ENCODE data around the gene KIF14. TPM values are rescaled to one million over a fixed set of nuclear protein-coding genes. Genes with fewer than 3 reads are reported as not detected.
"Not testable (repeated sequence)": the region's sequence is repeated elsewhere in the genome, so short reads cannot be mapped to it uniquely, and the experiment has no call there.

Gene KIF14
- total RNA-seq, 1 donor from 2014 or later: 5.1 TPM

DNA sequence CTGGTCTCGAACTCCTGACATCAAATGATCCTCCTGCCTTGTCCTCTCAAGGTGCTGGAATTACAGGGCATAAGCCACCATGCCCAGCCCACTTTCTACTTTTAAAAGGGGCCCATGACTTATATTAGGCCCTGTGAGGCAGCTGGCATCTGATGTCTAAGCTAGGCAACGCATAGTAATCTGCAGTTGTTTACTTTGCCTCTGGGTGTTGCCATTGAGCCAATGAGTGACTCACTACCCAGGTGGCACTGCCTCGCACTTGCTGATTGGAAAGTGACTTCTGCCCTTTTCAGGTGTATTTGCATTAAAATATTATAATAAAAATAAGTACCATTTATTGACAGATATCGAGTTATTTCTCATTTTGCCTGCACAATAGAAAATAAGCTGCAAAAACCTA lies 84.9 kb downstream of the KIF14 start:
- DNase-seq: no peak

- DNase-seq: no peak
Measured at GRCh38 chr1:200530623-200531261, 89.8 kb downstream of the KIF14 start.

DNA sequence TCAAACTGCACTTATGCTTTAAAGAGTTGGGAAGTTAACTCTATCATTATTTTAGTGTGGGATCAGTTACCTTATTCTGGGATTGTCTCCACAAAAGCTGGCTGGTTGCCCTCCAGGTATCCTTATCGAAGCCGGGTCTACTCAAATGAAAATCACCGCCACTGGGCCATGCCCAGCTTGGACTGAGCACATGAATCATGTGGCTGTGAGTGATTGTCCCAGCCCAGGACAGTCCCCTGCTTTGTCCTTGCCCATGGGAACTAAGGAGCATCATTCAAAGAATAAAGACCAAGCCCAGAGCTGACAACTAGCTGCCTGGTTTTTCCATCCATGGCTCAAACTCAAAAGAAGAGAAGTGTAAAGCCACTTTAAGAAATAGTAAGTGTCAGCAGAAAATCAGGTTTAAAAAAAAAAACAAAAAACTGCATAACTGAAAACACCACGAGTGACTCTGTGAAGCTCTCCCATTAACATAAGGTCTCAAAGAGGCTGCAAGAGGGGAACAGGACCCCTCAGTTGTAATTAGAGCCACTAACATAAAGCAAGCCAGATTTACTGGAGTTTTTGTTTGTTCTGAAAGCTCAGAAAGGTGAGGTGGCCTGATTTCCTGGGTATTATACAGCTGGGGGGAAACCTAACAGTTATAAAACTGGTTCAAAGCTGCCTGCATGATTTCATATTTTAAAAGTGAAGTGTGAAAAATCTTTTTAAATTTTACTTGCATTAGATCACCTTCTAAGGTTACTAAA lies 91.5 kb downstream of the KIF14 start:
- no peak for DNase-seq

DNA sequence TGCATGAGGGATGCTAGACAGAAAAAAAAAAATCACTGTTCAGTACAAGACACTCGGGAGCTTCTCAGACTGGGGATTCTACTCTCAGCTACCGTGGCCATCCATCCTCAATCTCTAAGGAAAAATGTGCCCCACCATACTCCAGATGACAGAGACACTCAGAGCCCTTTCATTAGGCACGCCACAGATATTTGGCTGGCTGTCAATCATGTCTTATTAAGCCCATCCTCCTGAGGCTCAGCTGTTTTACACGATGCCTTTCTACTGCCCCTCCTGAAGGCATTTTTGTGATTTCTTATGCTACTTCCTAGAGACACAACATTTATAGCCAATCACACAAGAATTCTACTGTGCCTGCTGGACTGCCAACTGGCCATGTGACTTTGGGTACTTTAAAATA lies 92.9 kb downstream of the KIF14 start:
- DNase-seq: no peak

DNA sequence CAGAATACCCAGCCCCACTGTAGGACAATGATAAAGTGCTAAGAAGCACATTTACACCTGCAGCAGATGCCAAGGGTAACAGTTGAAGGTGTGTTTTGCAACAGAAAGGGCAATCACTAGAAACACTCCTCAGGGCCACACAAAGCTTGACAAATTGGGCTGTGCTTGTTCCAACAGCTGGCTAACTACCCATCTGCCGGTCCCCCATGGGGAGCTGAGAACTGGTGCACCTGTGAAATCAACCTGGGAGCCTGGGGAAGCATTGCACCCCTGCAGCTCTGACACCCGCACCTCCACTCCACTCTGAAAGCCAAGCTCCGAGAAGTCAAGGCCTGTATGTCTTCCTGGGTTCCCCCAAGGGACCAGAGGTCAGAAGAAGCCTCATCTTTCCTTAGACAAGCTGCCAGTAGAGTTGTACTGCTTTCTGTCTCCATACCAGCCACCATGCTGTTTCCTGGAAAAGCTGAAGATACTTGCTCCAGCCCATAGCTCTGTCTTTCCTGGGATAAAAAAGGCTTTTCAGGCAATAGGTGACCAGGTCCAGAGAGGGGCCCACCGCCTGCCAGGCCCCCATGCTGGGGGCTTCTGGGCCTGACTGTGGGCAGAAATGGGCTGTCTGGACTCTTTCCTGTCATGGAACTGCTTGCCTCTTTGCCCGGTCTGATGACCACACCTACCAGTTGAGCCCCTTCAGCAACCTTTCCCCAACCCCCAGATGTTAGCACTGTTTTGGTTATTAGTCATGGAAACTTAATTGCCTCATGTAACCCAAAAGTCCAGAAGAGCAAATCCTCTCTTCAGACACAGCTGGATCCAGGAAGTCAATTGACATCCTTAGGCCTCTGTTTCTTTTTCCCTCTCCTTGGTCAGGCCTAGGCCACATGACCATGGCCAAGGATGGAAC lies 93.6 kb downstream of the KIF14 start:
- DNase-seq: no peak

GRCh38 chr1:200525090-200525987 lies 95.2 kb downstream of the KIF14 start:
- DNase-seq: peak; percentile 73

DNA sequence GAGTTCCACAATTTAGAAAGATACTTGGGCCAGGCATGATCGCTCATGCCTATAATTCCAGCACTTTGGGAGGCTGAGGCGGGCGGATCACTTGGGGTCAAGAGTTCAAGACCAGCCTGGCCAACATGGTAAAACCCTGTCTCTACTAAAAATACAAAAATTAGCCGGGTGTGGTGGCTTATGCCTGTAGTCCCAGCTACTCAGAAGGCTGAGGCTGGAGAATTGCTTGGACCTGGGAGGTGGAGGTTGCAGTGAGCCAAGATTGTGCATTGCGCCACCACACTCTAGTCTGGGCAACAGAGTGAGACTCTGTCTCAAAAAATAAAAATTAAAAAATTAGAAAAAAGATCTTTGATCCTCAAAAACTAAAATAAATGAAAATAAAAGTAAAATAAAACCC lies 96.0 kb downstream of the KIF14 start:
- DNase-seq: not testable (repeated sequence)

DNA sequence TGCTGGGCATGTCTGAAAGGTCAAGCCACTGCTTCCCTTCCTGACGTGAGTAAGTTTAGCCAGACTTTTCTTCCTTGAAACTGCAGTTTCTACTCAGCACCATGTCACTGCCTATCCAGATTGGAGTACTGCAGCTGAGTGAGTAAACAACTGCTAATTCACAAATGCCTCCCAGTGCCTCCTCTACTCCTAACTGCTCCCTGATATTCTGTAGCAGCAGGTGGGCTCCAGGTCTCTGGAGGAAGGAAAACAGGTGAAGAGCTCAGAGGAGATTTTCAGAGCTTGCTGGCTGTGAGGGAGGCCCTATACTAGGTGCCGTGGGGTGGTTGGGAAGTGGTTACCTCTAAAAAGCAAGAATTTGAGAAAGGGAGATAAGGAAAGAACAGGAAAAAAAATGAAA lies 96.5 kb downstream of the KIF14 start:
- no peak for DNase-seq

GRCh38 chr1:200520735-200521134 lies 99.8 kb downstream of the KIF14 start:
- no peak for DNase-seq

- no peak for DNase-seq
Measured at GRCh38 chr1:200518524-200518923, 102.0 kb downstream of the KIF14 start.

DNA sequence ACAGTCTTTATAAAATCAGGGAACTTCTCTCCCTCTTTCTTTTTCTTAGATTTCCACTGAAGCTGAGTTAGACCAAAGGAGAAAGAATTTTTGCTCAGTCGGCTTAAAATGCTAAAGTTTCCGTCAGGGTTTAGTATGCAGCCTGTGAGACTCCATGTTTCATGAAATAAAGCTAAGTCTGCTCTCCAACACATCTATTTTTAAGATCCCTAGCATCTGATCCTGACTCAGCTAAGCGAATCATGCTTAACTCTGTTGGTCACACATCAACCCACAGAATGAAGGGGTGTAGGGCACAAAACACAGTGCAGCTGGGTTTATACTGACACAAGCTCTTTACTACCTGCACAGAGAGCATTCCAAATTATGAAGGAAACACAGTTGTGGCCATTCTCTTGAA lies 108.4 kb downstream of the KIF14 start:
- DNase-seq: no peak

DNA sequence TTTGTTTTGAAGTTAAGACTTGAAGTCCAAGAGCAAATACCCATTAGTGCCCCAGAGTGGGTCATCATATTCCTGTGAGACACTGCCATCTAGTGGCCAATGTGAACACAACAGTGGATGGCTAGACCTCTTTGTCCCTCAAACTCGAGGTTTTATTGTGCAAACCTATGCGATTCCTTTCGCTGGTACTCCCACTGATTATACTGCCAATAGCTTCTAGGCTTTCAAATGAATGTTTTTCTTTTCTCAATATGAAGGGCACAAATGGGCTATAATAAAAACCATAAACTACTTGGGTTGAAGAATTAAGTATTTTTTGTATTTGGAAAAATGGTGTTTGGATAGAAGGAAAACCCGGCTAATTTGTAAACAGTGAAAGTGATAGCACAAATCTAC lies 110.3 kb downstream of the KIF14 start:
- peak; percentile 92 for DNase-seq

DNA sequence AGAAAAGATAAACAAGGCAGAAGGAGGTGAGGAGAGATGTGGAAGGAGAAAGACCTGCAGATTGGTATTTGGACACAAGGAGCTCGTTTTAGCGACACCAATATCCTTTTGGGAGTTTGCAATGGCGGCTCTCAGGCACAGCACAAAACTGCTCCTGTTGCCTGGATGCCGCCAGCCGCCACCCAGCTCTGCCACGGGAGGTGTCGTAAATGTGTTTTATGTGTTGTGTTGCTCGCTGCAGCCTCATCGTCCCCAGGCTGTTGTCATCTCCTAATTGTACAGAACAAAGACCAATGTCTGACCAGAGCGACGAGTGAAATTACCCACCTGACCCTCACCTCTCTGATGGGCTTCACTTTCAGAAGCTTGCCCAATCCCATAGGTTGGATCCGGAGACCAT lies 114.1 kb downstream of the KIF14 start:
- no peak for DNase-seq

- DNase-seq: no peak
Measured at GRCh38 chr1:200505257-200505656, 115.3 kb downstream of the KIF14 start.

Other genes with a start within 250 kb of the KIF14 start
- gene ZNF281, start 210.7 kb downstream of the KIF14 start, total RNA-seq: 13.5 TPM
- 29.0 TPM for gene DDX59, start 49.2 kb upstream of the KIF14 start, total RNA-seq
- gene CAMSAP2, start 118.1 kb upstream of the KIF14 start, total RNA-seq: 53.6 TPM

Data from tongue (tissue), 2 donors.